Stimulated activated memory B cell treated with anti-CD40 and anti-IgM and Interleukin-4, amounts not matched to agents 10 μg/mL and 1 μg/mL and 100 μg/mL, for 72 hours (primary cell): ENCODE data around the gene WDR89.
"Not testable (repeated sequence)": the region's sequence is repeated elsewhere in the genome, so short reads cannot be mapped to it uniquely, and the experiment has no call there.

Experiments
- ATAC-seq: fragments of 150-1000 bp; cut with Tn5 transposase; 2 replicates; pipeline ENCODE4 v1.10.0; 2021
- H3K27ac Mint-ChIP-seq: one replicate; pipeline ENCODE4 v1.8.0; 2022; ENCODE audit warnings: mild to moderate bottlenecking, mixed read lengths
- H3K27me3 Mint-ChIP-seq: one replicate; pipeline ENCODE4 v1.8.0; 2022; ENCODE audit warnings: mixed read lengths
- H3K36me3 Mint-ChIP-seq: one replicate; pipeline ENCODE4 v1.8.0; 2022; ENCODE audit warnings: mixed read lengths
- H3K4me1 Mint-ChIP-seq: one replicate; pipeline ENCODE4 v1.8.0; 2022; ENCODE audit warnings: mixed read lengths
- H3K4me3 Mint-ChIP-seq: one replicate; pipeline ENCODE4 v1.8.0; 2022; ENCODE audit warnings: mild to moderate bottlenecking, moderate library complexity, mixed read lengths
- H3K9me3 Mint-ChIP-seq: one replicate; pipeline ENCODE4 v1.8.0; 2022; ENCODE audit warnings: mixed read lengths

Gene WDR89

DNA sequence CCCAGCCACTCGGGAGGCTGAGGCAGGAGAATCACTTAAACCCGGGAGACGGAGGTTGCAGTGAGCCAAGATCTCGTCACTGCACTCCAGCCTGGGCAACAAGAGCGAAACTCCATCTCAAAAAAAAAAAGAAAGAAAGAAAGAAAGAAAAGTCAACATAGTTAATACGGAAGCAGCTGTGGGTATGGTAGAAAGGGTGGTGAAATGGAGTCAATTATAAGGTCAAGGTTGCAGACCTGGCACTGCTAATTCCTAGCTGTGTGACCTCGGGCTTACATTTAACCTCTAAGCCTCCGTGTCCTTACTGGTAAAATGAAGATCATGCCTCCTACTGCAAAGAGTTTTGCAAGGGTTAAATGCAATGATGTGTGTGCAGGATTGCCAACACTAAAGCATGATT lies 58.6 kb downstream of the WDR89 start:
- not testable (repeated sequence) for H3K27ac Mint-ChIP-seq, ATAC-seq, H3K4me1 Mint-ChIP-seq, H3K4me3 Mint-ChIP-seq, H3K27me3 Mint-ChIP-seq, H3K36me3 Mint-ChIP-seq, H3K9me3 Mint-ChIP-seq

DNA sequence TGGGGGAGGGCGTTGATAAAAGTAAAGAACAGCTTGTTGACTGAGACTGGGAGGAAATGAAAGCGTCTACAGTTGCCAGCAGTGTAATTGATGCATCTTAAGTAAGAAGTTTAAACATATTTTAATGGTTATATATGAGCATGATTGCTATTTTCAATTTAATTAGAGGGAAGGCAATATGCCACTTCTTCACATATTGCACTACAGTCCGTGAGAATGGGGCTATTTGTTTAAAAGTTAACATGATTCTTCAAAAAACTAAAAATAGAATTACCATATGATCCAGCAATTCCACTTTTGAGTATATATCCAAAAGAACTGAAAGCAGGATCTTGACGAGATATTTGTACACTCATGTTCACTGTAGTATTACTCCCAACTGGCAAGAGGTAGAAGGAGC lies 60.2 kb downstream of the WDR89 start:
- Mint-ChIP-seq H3K4me1 (no peaks in the 10 kb centered on the region), H3K27ac (no peak overlapping the region), H3K4me3 (no peak overlapping the region), H3K9me3 (no peaks in the 10 kb centered on the region), H3K36me3 (no peaks in the 10 kb centered on the region), H3K27me3 (no peaks in the 10 kb centered on the region)
- no peak for ATAC-seq

GRCh38 chr14:63578300-63578699 lies 63.4 kb downstream of the WDR89 start:
- ATAC-seq = no peak
- H3K36me3 Mint-ChIP-seq = no peaks in the 10 kb centered on the region
- no peak overlapping the region for H3K27ac Mint-ChIP-seq
- no peaks in the 10 kb centered on the region for H3K9me3 Mint-ChIP-seq
- H3K27me3 Mint-ChIP-seq = no peaks in the 10 kb centered on the region
- H3K4me3 Mint-ChIP-seq = no peak overlapping the region
- H3K4me1 Mint-ChIP-seq = no peaks in the 10 kb centered on the region

DNA sequence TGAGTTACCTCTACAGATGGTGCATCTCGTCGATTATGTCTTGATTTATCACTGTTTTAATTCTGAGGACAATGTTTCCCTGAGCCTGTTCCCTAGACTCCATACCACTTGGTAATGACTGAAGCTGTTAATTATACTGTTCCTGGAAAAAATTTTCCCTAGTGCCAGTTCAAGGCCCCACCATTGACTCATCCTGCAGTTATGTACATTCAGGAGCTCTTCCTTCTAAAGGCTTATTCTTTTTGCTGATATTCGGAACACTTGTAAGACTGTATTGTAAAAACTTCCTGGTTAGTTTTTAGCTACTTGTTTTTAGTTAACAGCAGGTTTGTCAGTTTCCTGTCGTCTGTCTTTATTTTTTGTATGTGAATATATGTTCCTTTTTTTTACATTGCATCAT lies 68.1 kb downstream of the WDR89 start:
- H3K9me3 Mint-ChIP-seq = no peaks in the 10 kb centered on the region
- no peaks in the 10 kb centered on the region for H3K4me1 Mint-ChIP-seq
- H3K27me3 Mint-ChIP-seq = no peaks in the 10 kb centered on the region
- no peak overlapping the region for H3K27ac Mint-ChIP-seq
- no peaks in the 10 kb centered on the region for H3K36me3 Mint-ChIP-seq
- H3K4me3 Mint-ChIP-seq = no peak overlapping the region
- ATAC-seq = no peak

DNA sequence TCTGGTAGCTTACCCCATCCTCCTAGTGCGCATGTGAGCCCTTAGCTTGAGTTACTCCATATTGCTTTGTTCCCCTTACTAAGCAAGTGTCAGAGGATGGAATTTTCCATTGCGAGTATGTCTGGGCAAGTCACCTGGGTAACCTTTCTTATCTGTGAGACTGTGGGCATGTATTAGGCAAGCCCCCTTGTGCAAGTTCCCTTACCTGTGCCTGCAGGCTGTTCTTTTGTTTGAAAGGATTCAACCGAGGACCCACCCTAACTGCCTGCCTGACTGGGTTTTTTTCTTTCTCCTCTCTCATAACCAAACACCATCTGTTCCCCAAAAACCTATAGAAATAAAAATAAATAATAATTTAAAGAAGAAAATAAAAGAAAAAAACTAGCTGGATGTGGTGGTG lies 76.2 kb downstream of the WDR89 start:
- no peak overlapping the region for H3K4me3 Mint-ChIP-seq
- no peaks in the 10 kb centered on the region for H3K27me3 Mint-ChIP-seq
- no peaks in the 10 kb centered on the region for H3K4me1 Mint-ChIP-seq
- H3K27ac Mint-ChIP-seq = no peak overlapping the region
- ATAC-seq = no peak
- H3K36me3 Mint-ChIP-seq = no peaks in the 10 kb centered on the region
- no peaks in the 10 kb centered on the region for H3K9me3 Mint-ChIP-seq

GRCh38 chr14:63564318-63564717 lies 77.4 kb downstream of the WDR89 start:
- no peak for ATAC-seq
- Mint-ChIP-seq H3K4me1 (no peaks in the 10 kb centered on the region), H3K27ac (no peak overlapping the region), H3K27me3 (no peaks in the 10 kb centered on the region), H3K4me3 (no peak overlapping the region), H3K9me3 (peaks cover 3% of the 10 kb centered on the region), H3K36me3 (no peaks in the 10 kb centered on the region)

DNA sequence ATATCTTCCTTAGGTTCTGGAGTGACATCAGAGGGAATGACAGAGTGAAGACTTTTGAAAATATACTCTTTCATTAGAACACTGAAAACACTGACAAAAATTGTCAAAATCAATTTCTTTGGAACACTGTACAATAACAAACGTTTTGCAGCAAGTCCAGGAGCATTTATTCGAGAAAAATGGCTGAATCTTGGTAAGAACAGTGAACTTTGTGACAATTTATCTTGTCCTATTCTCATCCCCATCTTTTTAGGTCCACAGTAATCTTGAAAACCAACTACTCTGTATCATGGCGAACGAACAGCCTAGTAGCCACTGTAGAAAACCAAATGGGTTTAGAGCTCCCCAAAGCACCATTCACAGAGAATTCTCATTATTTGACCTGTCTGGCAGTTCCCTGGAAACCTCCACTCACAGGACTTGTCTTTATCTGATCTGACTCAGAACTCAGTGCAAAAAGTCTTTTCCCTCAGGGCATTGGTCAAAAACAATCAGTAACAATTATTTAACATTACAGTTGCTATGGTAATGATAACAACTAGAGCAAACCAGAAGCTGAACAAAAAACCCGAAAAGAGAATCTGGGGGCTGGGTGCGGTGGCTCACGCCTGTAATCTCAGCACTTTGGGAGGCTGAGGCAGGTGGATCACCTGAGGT lies 78.2 kb downstream of the WDR89 start:
- H3K4me3 Mint-ChIP-seq = no peak overlapping the region
- no peaks in the 10 kb centered on the region for H3K36me3 Mint-ChIP-seq
- no peaks in the 10 kb centered on the region for H3K4me1 Mint-ChIP-seq
- no peaks in the 10 kb centered on the region for H3K27me3 Mint-ChIP-seq
- no peak for ATAC-seq
- H3K27ac Mint-ChIP-seq = no peak overlapping the region
- peaks cover 3% of the 10 kb centered on the region for H3K9me3 Mint-ChIP-seq

GRCh38 chr14:63562405-63562804 lies 79.3 kb downstream of the WDR89 start:
- no peaks in the 10 kb centered on the region for H3K36me3 Mint-ChIP-seq
- H3K9me3 Mint-ChIP-seq = peaks cover 3% of the 10 kb centered on the region
- ATAC-seq = no peak
- no peak overlapping the region for H3K4me3 Mint-ChIP-seq
- peaks cover 4% of the 10 kb centered on the region for H3K27me3 Mint-ChIP-seq
- H3K27ac Mint-ChIP-seq = no peak overlapping the region
- no peaks in the 10 kb centered on the region for H3K4me1 Mint-ChIP-seq

- Mint-ChIP-seq H3K4me1 (peaks cover 5% of the 10 kb centered on the region), H3K27ac (no peak overlapping the region), H3K4me3 (no peak overlapping the region), H3K27me3 (peaks cover 8% of the 10 kb centered on the region), H3K36me3 (no peaks in the 10 kb centered on the region), H3K9me3 (peaks cover 3% of the 10 kb centered on the region)
- ATAC-seq = no peak
These were observed 86.1 kb downstream of the WDR89 start for GRCh38 chr14:63555572-63555971.

DNA sequence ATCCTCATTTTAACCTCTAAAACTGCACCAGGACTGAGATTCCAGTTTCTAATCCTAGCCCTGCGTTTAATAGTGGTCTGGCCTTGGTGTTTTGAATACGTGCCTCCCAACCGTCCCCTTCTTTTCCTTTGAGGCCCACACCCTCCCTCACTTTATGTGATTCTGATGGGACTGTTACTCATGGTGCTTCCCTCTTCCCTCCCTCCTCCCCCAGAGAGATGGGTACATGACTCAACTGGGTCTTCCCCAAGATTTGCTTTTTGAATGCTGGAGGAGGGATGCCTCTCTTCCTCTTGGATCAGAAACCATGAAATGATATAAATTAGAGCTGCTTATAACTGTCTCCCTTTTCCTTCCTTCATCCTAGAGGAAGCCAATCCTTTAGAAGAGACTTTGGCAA lies 90.3 kb downstream of the WDR89 start:
- H3K27ac Mint-ChIP-seq = no peak overlapping the region
- no peaks in the 10 kb centered on the region for H3K9me3 Mint-ChIP-seq
- no peak for ATAC-seq
- H3K4me1 Mint-ChIP-seq = peaks cover 5% of the 10 kb centered on the region
- no peaks in the 10 kb centered on the region for H3K36me3 Mint-ChIP-seq
- no peak overlapping the region for H3K4me3 Mint-ChIP-seq
- H3K27me3 Mint-ChIP-seq = no peaks in the 10 kb centered on the region

DNA sequence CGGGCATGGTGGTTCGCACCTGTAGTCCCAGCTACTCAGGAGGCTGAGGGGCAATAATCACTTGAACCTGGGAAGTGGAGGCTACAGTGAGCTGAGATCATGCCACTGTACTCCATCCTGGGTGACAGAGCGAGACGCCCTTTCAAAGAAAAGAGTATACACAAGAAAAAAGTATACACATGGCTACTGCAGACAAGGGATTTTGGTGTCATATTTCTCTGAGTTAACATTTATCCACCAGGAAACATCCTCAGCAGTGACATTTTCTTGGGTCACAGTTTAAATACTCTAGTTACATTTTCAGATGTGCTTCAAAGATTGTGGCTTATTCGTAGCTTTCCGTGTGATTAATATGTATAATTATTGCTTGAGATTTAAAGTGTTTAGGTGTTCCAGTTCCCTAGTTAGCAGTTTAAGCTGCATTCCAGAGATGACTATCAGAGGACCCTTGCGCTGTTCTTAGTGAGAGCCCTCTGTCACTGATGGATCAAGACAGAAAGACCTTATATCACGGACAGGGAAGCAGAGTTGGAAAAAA lies 93.8 kb downstream of the WDR89 start:
- no peaks in the 10 kb centered on the region for H3K9me3 Mint-ChIP-seq
- no peaks in the 10 kb centered on the region for H3K27me3 Mint-ChIP-seq
- no peak overlapping the region for H3K4me3 Mint-ChIP-seq
- no peak overlapping the region for H3K27ac Mint-ChIP-seq
- H3K36me3 Mint-ChIP-seq = no peaks in the 10 kb centered on the region
- H3K4me1 Mint-ChIP-seq = peaks cover 18% of the 10 kb centered on the region
- no peak for ATAC-seq
